Superior temporal gyrus (tissue), 1 donor: ENCODE results near the gene MNAT1.
"Not testable (repeated sequence)": the region's sequence is repeated elsewhere in the genome, so short reads cannot be mapped to it uniquely, and the experiment has no call there.

ENCODE experiments used
- DNase-seq: peaks from one replicate; pipeline ENCODE4 v3.0.0-alpha.2; 2016; ENCODE audit errors: extremely low spot score

The MNAT1 gene

DNA sequence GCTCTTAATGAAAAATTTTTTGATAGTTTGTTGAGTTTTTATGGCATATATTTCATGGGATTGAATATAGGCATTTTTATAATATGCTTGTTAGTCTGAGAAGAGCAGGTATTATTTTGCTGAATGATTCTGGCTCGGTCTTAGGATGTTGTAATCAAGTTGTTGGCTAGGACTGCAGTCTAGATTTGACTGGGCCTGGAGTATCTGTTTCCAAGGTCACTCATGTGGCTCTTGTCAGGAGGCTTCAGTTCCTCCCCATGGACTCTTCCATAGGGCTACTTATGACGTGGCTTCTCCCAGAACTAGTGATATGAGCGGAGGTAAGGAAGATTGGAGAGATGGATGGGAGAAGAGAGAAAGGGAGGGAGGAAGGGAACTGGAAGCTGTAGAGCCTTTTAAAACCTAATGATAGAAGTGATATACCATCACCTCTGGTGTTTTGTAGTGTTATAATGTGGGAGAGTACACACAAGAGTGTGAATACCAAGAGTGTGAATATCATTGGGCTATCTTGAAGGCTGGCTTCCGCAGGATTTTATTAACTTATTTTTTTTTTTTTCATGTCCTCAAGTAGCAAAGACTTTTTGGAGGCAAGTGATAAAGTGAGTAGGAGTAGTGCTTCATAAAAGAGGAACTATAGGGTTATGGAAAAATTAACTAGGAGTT, 4.4 kb downstream of the MNAT1 start:
- no peak for DNase-seq

DNA sequence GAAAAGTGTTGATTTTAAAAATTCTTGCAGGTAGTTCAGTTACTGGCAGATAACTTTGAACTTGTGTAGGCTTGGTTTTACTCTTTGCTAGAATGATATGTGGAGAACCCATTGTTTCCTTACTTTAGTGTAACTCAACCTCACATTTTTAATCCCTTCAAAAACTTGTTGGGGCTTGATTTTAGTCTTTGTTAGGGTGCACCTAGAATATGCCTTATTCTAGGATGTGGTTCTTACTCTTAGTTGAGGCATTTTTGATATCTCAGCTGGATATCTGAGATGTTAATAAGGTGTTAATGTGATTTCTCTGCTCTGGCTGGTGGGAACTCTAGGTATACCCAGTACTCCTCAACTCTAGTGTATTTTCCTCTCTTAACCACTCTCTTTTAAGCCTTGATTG, 10.0 kb downstream of the MNAT1 start:
- no peak for DNase-seq

DNA sequence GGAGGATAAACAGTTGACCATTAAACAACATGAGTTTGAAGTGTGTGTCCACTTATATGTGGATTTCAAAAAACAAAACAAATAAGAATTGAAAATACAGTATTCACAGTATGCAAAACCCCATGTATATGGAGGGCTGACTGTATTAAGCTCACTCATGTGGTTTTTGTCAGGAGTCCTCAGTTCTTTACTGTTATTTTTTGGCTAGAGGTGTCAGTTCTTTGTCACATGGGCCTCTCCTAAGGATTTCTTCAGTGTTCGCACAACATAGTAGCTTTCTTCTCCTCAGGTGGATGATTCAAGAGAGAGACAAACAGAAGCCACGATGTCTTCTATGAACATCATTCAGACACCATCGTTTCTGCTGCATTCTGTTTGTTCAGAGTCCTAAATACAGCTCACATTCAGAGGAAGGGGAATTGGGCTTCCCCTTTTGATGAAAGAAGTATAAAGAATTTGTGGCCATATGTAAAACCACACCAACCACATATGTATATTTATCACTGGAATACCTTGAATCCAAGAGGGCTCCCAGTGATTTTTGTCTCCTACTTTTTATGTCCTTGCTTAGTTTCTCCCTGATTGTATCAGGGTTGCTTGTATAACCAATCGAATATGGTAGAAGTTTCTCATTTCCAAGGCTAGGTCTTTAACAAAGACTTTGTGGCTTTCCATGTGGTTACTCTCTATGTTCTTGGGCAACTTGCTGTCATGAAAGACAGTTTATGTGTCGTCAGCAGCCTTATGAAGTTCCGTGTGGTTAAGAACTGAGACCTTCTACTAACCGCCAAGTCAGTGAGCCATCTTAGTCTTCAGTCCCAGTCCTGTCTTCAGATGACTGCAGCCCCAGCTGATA, 18.9 kb downstream of the MNAT1 start:
- no peak for DNase-seq

DNA sequence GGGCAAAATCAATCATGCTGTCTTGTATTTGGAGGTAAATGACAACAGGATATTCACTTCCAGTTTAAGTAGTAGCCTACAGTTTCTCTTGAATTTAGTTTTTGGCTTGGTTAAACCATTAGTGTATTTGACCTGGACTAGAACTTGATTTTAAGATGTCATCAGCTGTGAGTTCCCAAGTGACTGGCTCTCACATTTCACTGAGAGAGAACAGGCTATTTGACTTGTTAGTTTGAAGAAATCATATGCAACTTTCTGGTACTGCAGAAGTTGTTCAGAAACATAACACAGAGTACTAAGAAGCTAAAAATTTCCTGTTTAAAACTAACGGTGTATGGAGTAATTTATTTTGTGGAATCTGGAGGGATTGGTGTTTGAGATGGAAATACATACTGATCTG, 22.3 kb downstream of the MNAT1 start:
- no peak for DNase-seq

DNA sequence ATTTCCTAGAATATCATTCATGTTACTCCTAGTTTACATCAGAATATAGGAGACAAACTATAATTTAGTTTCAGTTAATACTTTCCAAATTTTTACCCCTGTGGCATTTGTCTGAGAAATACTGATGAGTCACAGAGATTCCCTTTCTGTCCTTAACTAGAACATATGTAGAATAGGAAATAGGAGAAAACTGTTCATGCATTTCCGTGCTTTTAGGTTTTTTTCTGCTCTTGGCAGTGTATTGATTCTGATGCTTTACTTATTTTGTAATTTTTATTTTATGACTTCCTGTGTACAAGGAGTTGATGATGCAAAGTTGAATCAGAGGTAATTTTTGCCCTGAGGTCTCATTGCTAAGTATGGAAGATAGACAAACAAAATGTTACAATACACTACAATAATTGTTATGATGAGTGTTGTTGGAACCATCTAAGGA, 23.0 kb downstream of the MNAT1 start:
- DNase-seq = no peak

DNA sequence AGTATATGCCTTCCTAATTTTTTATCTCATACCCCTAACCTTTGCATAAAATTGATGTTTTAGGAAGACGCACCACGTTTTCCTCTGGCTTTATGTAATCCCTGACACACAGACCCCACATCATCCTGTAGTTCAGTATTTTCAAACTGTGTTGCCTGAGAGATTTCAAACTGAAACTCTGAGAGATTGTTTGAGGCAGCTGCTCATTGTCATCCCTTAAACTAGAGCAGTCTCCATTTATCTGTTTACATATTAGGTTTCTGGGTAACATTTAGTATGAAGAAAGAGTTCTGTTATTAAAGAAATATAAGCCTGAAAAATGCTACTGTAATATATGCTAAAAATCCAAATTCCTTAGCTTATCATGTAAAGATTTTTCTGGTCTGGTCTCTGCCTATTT, 24.3 kb downstream of the MNAT1 start:
- DNase-seq = no peak

DNA sequence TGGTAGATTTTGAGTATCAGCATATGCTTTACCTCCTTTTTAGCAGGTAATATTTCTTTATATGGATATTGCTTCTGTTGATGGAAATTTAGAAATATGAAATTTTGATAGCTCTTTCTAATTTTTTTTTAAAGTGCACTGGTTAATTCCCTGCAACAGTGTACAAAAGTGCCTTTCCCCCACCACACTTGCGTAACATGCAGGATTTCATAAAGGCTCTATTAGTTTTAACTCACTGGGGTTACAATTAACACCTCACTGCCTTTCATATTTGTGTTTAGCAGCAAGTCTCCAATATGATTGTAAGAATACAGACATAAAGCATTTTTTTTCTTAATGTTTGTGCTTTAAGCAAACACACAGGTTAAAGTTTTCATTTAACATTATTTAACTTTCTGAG, 25.6 kb downstream of the MNAT1 start:
- no peak for DNase-seq

DNA sequence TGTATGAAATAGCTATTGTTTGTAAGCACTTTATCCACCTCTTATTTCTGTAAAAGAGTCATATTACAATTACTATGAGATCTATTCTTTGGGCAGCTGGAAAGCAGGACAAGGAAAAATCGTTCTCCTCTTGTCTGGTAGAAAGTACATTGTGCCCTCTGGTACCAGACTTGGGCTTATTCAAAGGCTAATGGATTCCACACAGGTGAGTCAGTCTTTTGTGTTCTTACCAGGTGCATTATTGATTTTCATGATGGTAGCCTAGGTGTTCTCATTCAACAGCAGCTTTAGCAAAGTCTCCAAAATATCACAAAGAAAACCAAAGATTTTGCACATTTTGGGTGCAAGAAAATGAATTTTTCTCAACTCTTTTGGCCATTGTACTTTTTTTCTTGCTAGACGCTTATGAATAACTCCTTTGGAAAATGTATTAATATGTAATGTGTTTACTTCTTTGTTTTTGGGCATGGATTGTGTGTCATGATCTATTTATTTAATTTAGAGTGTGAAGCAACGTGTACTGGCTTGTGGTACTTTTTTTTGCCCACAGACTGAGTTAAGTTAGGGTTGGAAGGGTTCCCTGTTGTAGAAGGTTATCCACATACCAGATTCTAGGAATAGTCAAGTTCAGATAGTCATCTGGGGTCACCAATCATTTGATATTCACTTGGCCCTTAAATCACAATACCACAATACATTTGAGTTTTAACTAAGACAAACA, 26.2 kb downstream of the MNAT1 start:
- no peak for DNase-seq

DNA sequence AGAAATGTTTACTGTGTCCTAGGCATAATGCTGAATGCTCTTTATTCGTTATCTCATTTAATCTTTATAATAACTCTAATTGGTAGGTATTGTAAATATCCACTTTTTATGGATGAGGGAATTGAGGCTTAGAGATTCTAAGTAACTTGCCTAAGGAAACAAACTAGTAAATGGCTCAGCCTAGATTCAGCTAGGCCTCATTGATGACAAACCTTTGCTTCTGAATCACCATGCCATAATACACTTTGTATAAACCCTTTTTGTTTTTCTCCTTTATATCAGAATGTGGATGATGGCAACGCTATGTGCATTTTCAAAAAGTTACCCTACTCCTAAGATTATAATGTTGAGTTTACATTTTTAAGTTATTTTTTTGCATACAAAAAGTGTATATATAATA, 34.0 kb downstream of the MNAT1 start:
- DNase-seq = no peak

DNA sequence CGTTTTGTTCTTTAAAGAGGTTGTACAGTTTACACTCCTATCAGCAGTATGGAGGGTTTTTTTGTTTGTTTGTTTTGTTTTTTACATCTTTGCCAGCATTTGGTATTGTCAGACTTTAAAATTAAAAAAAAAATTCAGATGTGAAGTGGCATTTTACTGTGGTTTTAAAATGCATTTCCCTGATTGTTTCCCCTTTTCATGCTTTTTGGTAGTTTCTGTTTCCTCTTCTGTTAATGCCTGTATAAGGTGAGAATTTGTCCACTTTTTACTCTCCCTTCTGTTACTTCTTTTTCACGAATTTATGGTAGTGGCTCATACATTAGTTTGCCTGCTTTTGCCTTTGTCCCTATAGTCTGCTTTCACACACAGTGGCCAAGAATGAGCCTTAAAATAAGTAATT, 36.6 kb downstream of the MNAT1 start:
- no peak for DNase-seq

DNA sequence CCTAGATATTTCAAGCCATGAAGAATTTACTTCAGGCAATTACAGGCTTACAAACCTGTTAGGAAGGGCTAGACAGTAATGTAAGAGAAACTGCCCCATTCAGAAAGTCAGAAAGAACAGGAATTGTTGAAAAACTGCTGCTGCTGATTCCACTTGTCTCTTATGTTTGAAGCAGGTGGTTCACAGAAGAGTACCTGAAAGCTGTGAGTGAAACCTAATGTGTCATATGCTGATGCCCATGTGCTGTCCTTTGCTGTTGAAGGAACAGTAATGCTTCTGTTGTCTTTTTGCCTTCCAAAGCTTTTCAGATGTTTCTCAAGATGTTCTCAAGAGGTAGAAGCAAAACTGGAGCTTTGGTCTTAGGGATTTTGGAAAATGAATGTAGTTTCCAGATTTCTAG, 39.0 kb downstream of the MNAT1 start:
- DNase-seq = no peak

DNA sequence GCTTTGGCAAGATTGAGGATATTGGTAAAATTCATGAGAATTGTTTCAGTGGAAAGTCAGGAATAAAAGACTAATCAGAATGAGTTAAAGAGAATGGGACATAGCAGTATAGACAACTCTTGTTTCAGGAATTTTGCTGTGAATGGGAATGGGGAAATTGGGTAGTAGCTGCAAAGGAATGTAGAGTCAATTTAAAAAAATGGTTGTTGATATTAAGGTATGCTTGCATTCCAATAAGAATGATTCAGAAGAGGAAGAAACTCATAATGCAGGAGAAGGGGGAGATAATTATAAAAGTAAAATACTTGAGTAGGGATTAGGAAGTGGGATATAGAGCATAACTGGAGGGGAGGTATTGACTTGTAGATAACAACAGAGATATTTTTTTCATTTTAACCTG, 40.7 kb downstream of the MNAT1 start:
- DNase-seq = no peak

DNA sequence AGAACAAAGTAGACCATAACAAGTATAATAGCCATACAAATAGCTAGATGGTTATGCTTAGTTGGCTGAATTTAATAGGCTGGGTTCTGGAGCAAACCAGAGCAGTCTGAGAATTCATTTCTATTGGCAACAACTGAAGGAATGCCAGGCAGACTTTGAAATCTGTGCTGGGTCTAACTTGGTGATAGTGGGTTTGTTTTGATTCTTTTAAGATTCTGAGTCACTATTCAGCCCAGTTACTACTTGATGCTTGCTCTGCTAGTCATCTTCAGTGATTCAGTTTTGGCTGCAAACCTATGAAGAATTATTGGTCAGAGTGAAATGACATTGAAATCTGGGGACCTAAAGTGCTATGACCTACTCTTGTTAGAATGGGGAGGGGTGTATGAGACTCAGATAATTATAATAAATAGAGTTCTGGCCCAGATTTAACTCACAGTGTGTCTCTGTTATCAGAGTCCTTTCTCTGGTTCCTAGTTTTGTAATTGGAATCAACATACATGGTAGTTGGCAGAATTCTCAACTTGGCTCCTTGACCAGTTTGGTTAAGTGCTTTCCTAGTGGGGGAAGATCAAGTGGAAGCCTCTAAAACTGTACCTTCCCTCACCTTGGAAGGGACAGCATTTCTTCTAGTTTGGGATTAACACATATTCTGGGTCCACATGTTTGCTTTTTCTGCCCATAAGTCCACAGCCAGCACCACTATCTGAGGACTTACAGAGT, 43.5 kb downstream of the MNAT1 start:
- peak; percentile 21 for DNase-seq

DNA sequence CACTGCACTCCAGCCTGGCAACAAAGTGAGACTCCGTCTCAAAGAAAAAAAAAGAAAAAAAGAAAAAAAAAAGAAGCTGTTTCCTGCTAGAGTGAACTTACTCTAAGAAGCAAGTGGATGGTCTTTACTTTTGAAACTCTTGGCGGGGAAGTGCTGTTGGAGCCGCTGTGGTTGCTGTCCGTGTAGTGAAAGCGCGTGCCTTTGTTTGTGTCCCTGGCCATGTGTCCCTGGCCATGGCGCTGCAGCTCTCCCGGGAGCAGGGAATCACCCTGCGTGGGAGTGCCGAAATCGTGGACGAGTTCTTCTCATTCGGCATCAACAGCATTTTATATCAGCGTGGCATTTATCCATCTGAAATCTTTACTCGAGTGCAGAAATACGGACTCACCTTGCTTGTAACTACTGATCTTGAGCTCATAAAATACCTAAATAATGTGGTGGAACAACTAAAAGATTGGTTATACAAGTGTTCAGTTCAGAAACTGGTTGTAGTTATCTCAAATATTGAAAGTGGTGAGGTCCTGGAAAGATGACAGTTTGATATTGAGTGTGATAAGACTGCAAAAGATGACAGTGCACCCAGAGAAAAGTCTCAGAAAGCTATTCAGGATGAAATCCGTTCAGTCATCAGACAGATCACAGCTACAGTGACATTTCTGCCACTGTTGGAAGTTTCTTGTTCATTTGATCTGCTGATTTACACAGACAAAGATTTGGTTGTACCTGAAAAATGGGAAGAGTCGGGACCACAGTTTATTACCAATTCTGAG, 45.4 kb downstream of the MNAT1 start:
- not testable (repeated sequence) for DNase-seq

DNA sequence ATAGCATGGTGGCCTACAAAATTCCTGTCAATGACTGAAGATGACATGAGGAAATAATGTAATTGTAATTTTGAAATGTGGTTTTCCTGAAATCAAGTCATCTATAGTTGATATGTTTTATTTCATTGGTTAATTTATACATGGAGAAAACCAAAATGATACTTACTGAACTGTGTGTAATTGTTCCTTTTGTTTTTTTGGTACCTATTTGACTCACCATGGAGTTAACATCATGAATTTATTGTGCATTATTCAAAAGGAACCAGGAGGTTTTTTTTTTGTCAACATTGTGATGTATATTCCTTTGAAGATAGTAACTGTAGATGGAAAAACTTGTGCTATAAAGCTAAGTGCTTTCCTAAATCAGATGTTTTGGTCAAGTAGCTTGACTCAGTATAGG, 46.0 kb downstream of the MNAT1 start:
- DNase-seq = not testable (repeated sequence)

DNA sequence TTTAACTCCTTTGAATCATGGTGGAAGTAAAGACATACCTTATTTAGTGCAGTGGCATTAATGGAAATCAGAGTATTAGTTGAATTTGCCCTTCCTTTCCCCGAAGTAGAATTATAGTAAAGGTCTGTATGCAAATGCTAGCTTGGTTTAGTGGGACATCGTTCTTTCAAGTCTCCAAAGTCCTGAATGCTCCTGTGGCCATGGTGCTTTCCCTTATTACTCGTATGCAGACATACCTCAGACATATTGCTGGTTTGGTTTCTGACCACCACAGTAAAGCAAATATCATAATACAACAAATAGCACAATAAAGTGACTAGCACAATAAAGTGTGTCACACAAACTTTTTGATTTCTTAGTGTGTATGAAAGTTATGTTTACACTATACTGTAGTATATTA, 52.3 kb downstream of the MNAT1 start:
- DNase-seq = no peak

DNA sequence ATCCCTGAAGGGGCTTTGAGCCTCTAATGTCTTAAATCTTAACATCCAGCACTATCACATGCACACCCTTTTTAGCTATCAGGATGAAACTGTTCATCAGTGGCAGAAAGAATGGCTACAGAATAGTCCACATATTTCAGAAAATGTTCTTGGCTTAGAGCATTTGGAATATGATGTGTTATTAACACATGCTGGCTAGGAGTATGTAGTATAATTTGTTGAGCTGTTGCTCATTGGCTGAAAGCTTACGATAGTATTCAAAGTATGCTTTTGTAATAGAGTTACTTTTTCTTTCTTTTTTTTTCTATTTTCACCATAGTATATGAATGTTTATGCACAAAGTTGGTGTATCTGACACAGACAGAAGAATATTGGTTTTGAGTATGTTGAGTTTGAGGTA, 55.1 kb downstream of the MNAT1 start:
- no peak for DNase-seq

DNA sequence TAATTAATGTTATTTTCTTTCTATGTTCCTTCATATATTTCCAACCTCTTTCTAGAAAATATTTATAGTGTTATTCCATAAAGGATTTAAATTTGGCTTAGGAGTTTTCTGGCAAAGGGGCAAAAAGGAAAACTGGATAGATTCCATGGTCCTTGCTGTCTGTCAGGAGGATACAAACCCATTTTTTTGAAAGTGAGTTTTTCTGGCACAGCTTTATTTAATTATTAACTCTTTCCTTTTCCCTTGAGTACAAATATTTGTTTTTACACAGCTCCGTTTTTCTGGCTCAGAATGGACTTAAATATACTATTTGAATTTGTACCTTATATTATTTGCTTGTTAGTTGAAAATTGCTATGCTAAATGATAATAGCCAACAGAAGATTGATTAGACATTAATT, 56.3 kb downstream of the MNAT1 start:
- DNase-seq = no peak

DNA sequence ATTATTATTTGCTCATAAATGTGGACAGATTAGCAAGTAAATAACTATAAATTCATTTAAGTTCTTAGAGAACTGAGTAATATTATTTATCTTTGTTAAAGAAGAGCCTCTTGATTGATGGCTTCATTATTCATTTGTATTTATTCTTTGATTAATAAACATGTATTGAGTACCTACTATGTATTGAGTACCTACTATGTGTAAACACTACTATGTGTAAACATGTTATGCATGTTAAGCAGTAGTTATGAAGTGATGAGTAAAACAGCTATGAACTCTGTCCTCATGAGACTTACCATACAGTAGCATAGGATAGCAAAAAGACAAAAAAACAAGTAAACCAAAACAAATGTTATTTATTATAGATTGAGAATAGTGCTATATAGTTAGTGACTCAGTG, 61.9 kb downstream of the MNAT1 start:
- no peak for DNase-seq

DNA sequence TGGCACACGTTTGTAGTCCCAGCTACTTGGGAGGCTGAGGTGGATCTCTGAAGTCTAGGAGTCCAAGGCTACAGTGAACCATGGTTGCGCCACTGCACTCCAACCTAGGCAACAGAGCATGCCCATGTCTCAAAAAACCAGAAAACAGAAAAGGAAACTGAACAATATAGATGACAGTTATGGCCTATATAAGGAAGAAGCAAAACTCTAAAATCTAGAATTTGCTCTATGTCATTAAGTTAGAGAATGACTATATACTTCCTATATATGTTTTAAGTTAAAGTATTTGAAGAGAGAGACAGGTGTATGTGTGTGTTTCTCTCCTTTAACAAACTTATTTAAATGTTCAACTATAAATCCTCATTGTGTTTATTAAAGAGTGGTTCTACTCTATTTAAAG, 65.8 kb downstream of the MNAT1 start:
- no peak for DNase-seq

DNA sequence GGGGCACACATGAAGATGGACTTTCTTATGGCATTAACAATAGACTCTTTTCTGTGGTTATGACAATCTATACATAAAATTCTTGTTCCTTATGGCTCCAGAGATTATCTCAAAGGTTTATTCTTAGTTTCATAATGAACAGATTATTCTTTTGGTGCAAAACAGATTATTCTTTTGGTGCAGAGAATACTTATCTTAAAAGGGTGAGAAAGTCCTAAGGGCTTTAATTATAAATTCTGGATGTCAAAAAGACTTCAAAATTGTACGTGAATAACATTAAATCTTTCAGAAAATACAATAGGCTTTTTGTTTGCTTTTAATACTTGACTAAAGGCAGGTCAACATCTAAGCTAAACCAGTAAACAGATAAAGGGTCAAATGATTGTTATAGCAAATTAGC, 69.3 kb downstream of the MNAT1 start:
- DNase-seq = no peak
